Ovary (tissue), 9 donors: ENCODE results near the gene FRMD1. TPM values are rescaled to one million over a fixed set of nuclear protein-coding genes. Genes with fewer than 3 reads are reported as not detected.

Experiments used
- DNase-seq, 5 donors: peaks; one replicate each; pipeline ENCODE4 v3.0.0-alpha.2; 2019 to 2020
- H3K27ac ChIP-seq, 2 donors: fragments of 200-600 bp; one replicate each; pipeline versions ENCODE4 v1.5.1 to v1.8.0; 2019 to 2022
- H3K27me3 ChIP-seq: fragments of 200-600 bp; one replicate; pipeline ENCODE4 v1.8.0; 2022
- H3K36me3 ChIP-seq: fragments of 200-600 bp; sonication (generic); one replicate; pipeline ENCODE4 v1.5.1; 2019
- H3K4me1 ChIP-seq: one replicate; pipeline ENCODE4 v1.8.1; 2013; ENCODE audit warnings: mild to moderate bottlenecking, moderate library complexity; ENCODE audit not compliant: insufficient read depth
- H3K4me3 ChIP-seq: fragments of 200-600 bp; sonication (generic); one replicate; pipeline ENCODE4 v1.5.1; 2017
- H3K9me3 ChIP-seq, 2 donors: fragments of 200-600 bp in 1 of 2; sonication (generic) in 1 of 2; one replicate each; pipeline versions ENCODE4 v1.5.1 to v1.8.1; 2013 to 2019; ENCODE audit warnings: mild to moderate bottlenecking in 1 of 2, moderate library complexity in 1 of 2
- EP300 ChIP-seq: sonication (generic); formaldehyde crosslinking; IDR thresholded peaks from one replicate; pipeline ENCODE4 v1.6.1; 2017; ENCODE audit warnings: antibody characterized with exemption
- POLR2A ChIP-seq: fragments of 450-650 bp; IDR thresholded peaks from one replicate; pipeline ENCODE4 v1.6.1; 2017; ENCODE audit warnings: antibody characterized with exemption, mild to moderate bottlenecking, moderate library complexity
- WGBS, 3 donors: extraction: QIAGEN DNeasy Blood & Tissue Kit in 1 of 3; methylation state at CpG; one replicate each; pipeline versions ENCODE4 v1.1.5 to v1.1.7; 2013 to 2017; 5-methylcytosine and 5-hydroxymethylcytosine counted together
- intact Hi-C, 4 donors: fragments of 100-400 bp; cut with DNase I; formaldehyde crosslinking; loops; one replicate each; pipeline versions ENCODE4 v1.11.0 to v1.15.1; 2022 to 2023
- polyA plus RNA-seq, 2 donors: library from polyadenylated mRNA; stranded (reverse); fragments of 200-250 nt in 1 of 2; fragments of 350-450 nt in 1 of 2; fragmentation: Illumina TruSeq in 1 of 2; extraction: RNeasy Lipid Tissue Mini Kit (QIAGEN cat#74804) in 1 of 2; gene quantifications; one replicate each; pipeline ENCODE4 v1.2.3, GENCODE V29; 2013 to 2014
- total RNA-seq, 7 donors: library from RNA; depleted of rRNA in 2 of 7; stranded (reverse); fragments of >200 nt in 2 of 7; fragmentation: NEBNext Ultra II Directional in 3 of 7; extraction: Animal tissue kit (Norgen Biotek cat#: 25700) in 3 of 7; gene quantifications; one replicate each; pipeline versions ENCODE4 v1.1.0 to v1.2.4, GENCODE V29; 2016 to 2023
- TF ChIP-seq, protein P1 (sequence below), 3 donors: fragments of 450-650 bp in 2 of 3; fragments of 200-600 bp in 1 of 3; IDR thresholded peaks; one replicate each; pipeline versions ENCODE4 v1.5.1 to v1.8.0; 2016 to 2022; ENCODE audit warnings: antibody characterized with exemption in 3 of 3, mild to moderate bottlenecking in 1 of 3
- donor health status: DM: no; HTN: no; CAD: no; lungs with moderate emphysema.
- donor health status: DM: no; HTN: no; CAD: no.
- donor health status: Bipolar disorder and iron deficiency.
- donor health status: DM: yes; HTN: yes; CAD: no.
- donor health status: DM: no; HTN: no; CAD: no.
- donor health status: DM: yes; HTN: yes; CAD: no.

FRMD1 gene
- total and polyA plus RNA-seq, 9 donors: 0.10 to 0.48 (median 0.31) TPM; not detected in 2

DNA sequence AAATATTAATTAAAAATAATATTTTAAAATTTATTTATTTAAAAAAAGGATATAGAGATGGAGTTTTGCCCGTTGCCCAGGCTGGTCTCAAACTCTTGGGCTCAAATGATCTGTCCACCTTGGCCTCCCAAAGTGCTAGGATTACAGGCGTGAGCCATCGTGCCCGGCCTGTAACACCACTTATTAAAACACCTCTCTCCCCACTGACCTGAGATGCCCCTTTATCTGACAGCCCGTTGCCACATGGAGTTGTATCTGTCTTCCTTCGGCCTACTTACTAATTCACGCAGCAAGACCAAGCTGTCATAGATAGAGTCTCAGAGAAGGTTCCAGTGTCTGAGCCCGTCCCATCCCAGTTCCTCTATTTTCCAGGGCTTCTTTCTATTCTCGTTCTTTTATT is 50.8 kb downstream of the FRMD1 start:
- Histone ChIP-seq H3K9me3 (no peaks in the 10 kb centered on the region), H3K27ac (no peak overlapping the region), H3K36me3 (no peaks in the 10 kb centered on the region), H3K4me3 (no peak overlapping the region), H3K4me1 (peaks cover 7% of the 10 kb centered on the region), H3K27me3 (no peaks in the 10 kb centered on the region)
- no peak for TF ChIP-seq EP300
- TF ChIP-seq POLR2A: no peak
- TF ChIP-seq, protein P1, sequence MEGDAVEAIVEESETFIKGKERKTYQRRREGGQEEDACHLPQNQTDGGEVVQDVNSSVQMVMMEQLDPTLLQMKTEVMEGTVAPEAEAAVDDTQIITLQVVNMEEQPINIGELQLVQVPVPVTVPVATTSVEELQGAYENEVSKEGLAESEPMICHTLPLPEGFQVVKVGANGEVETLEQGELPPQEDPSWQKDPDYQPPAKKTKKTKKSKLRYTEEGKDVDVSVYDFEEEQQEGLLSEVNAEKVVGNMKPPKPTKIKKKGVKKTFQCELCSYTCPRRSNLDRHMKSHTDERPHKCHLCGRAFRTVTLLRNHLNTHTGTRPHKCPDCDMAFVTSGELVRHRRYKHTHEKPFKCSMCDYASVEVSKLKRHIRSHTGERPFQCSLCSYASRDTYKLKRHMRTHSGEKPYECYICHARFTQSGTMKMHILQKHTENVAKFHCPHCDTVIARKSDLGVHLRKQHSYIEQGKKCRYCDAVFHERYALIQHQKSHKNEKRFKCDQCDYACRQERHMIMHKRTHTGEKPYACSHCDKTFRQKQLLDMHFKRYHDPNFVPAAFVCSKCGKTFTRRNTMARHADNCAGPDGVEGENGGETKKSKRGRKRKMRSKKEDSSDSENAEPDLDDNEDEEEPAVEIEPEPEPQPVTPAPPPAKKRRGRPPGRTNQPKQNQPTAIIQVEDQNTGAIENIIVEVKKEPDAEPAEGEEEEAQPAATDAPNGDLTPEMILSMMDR (IDR thresholded peaks at IDR 0.05): no peak
- intact Hi-C loops: no loop called here
- WGBS, 3 donors: 93 to 96% (median 96%) methylated on average over 9 of the region's 9 CpGs
- no peak for DNase-seq

DNA sequence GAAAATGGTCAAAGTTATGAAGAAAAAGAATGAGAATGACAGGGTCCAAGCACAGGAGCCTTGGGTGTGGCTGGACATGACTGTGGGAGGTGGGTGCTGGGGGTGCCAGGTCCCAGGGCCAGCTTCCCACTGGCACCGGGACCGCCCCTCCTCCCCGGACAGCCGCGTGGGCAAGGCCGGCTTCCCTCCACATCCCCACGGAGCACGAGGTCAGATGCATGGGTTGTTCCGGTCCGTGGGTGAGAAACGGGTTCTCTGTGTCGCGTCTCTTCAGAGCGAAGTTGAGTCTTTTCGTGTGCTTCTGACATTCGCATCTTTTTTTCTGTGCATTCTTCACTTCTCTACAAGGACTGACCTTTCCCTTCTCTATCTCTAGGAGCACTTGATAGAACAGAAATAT is 51.5 kb downstream of the FRMD1 start:
- no peaks in the 10 kb centered on the region for H3K27me3 ChIP-seq
- peaks cover 7% of the 10 kb centered on the region for H3K4me1 ChIP-seq
- H3K4me3 ChIP-seq: no peak overlapping the region
- H3K9me3 ChIP-seq: no peaks in the 10 kb centered on the region
- no peaks in the 10 kb centered on the region for H3K36me3 ChIP-seq
- no peak for DNase-seq
- no peak for TF ChIP-seq POLR2A
- TF ChIP-seq, protein P1 (IDR thresholded peaks at IDR 0.05): no peak
- TF ChIP-seq EP300: no peak
- intact Hi-C loops: no loop called here
- no peak overlapping the region for H3K27ac ChIP-seq
- WGBS, 3 donors: 87 to 93% (median 88%) methylated on average over 16 of the region's 16 CpGs

DNA sequence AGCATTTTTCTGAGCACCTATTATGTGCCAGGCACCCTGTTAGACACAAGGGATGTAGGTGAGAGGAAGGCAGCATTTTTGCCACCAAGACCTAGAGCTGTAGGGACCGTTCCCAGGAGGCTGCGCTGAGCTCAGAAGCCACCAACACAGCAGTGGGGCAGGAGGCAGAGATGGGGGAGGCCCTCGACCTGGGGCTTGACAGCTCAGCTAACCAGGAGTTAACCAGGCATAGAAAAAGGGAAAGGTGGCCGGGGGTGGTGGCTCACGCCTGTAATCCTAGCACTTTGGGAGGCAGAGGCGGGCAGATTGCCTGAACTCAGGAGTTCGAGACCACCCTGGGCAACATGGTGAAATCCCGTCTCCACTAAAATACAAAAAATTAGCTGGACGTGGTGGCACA is 52.1 kb downstream of the FRMD1 start:
- intact Hi-C loops: no loop called here
- Histone ChIP-seq H3K9me3 (no peaks in the 10 kb centered on the region), H3K36me3 (no peaks in the 10 kb centered on the region), H3K27me3 (no peaks in the 10 kb centered on the region), H3K4me3 (no peak overlapping the region), H3K4me1 (peaks cover 7% of the 10 kb centered on the region), H3K27ac (no peak overlapping the region)
- no peak for DNase-seq
- TF ChIP-seq EP300 (no peak), POLR2A (no peak)
- TF ChIP-seq, protein P1 (IDR thresholded peaks at IDR 0.05): no peak
- WGBS, 3 donors: 74 to 91% (median 78%) methylated on average over 9 of the region's 9 CpGs

DNA sequence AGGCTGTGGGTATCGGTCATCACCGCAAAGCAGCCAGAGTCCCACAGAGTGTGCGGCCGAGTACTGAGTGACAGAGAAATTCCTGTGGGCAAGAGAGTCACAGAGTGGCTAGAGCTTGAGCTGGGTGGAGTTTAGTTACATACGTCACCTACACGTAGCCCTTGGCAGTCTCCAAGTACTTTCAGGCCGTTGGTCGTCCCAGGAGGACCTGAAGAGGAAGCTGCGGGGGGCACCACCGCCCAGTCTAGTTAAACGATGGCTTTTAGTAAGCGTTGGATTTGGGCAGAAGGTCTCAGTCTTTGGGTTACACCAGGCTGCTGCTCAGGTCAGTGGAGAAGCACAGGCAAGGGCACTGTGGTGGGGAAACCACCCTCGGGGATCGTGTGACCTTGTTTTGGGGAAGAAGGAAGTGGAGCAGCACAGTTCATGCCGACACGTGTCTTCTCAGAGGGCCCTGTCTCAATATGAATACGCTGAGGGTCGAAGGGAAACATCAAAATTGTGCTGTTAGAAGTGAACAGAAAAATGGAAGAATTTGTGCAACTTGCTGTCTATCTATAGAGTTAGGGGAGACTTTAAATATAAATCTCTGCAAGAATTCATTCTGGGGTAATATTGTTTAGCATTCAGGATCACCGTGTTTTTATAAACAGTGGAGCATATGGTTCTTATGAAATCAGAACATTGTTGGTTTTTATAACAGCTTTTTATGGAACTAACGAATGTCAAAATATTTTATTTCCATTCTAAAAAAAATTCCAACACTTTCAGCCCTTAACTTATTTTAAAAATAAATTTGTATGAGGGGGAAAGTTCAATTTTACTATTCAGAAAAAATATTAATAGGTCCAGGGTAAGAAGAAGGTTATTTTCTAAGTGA is 52.9 kb downstream of the FRMD1 start:
- TF ChIP-seq POLR2A: no peak
- TF ChIP-seq EP300: no peak
- TF ChIP-seq, protein P1 (IDR thresholded peaks at IDR 0.05): no peak
- H3K4me3 ChIP-seq: no peak overlapping the region
- no peak overlapping the region for H3K27ac ChIP-seq
- H3K27me3 ChIP-seq: no peaks in the 10 kb centered on the region
- no peaks in the 10 kb centered on the region for H3K9me3 ChIP-seq
- H3K4me1 ChIP-seq: peaks cover 7% of the 10 kb centered on the region
- intact Hi-C loops: no loop called here
- DNase-seq: no peak
- 46 to 68% (median 54%) methylated on average over 20 of the region's 20 CpGs for WGBS, 3 donors
- no peaks in the 10 kb centered on the region for H3K36me3 ChIP-seq
